Measurements from ENCODE around the gene FAM98B.
A peak's percentile ranks its signal among the peaks of the same experiment; 100 is the strongest.

FAM98B gene

GRCh38 chr15:38507570-38507969, 53.6 kb downstream of the FAM98B start:
- no peak for DNase-seq (ENCODE audit: low read depth)

GRCh38 chr15:38508647-38509046, 54.7 kb downstream of the FAM98B start:
- DNase-seq (ENCODE audit: low read depth): no peak

- no peak for DNase-seq (ENCODE audit: low read depth)
These were observed 55.2 kb downstream of the FAM98B start for GRCh38 chr15:38509152-38509551.

GRCh38 chr15:38512901-38513300, 59.0 kb downstream of the FAM98B start:
- DNase-seq (ENCODE audit: low read depth): no peak

- no peak for DNase-seq (ENCODE audit: low read depth)
These were observed 60.7 kb downstream of the FAM98B start for GRCh38 chr15:38514601-38515000.

- DNase-seq (ENCODE audit: low read depth): no peak
These were observed 62.7 kb downstream of the FAM98B start for GRCh38 chr15:38516626-38517025.

- DNase-seq (ENCODE audit: low read depth): peak; percentile 10
These were observed 63.5 kb downstream of the FAM98B start for GRCh38 chr15:38517312-38517975.

GRCh38 chr15:38518084-38518483, 64.2 kb downstream of the FAM98B start:
- DNase-seq (ENCODE audit: low read depth): no peak

- DNase-seq (ENCODE audit: low read depth): no peak
These were observed 66.1 kb downstream of the FAM98B start for GRCh38 chr15:38520035-38520434.

GRCh38 chr15:38521316-38521715, 67.4 kb downstream of the FAM98B start:
- no peak for DNase-seq (ENCODE audit: low read depth)

- DNase-seq (ENCODE audit: low read depth): no peak
These were observed 69.0 kb downstream of the FAM98B start for GRCh38 chr15:38522922-38523321.

GRCh38 chr15:38524156-38524555, 70.2 kb downstream of the FAM98B start:
- peak; percentile 37 for DNase-seq (ENCODE audit: low read depth)

- no peak for DNase-seq (ENCODE audit: low read depth)
These were observed 71.6 kb downstream of the FAM98B start for GRCh38 chr15:38525489-38525888.

GRCh38 chr15:38526158-38526557, 72.2 kb downstream of the FAM98B start:
- no peak for DNase-seq (ENCODE audit: low read depth)

- peak; percentile 65 for DNase-seq (ENCODE audit: low read depth)
These were observed 74.4 kb downstream of the FAM98B start for GRCh38 chr15:38528294-38528693.

GRCh38 chr15:38530113-38530512, 76.2 kb downstream of the FAM98B start:
- peak; percentile 25 for DNase-seq (ENCODE audit: low read depth)

GRCh38 chr15:38531509-38531908, 77.6 kb downstream of the FAM98B start:
- DNase-seq (ENCODE audit: low read depth): peak; percentile 54

GRCh38 chr15:38532728-38533127, 78.8 kb downstream of the FAM98B start:
- DNase-seq (ENCODE audit: low read depth): no peak

GRCh38 chr15:38533416-38533915, 79.5 kb downstream of the FAM98B start:
- no peak for DNase-seq (ENCODE audit: low read depth)

GRCh38 chr15:38533926-38534325, 80.0 kb downstream of the FAM98B start:
- DNase-seq (ENCODE audit: low read depth): no peak

GRCh38 chr15:38534691-38535090, 80.8 kb downstream of the FAM98B start:
- no peak for DNase-seq (ENCODE audit: low read depth)

- DNase-seq (ENCODE audit: low read depth): peak; percentile 34
These were observed 81.7 kb downstream of the FAM98B start for GRCh38 chr15:38535491-38536200.

GRCh38 chr15:38536201-38536676, 82.3 kb downstream of the FAM98B start:
- peak; percentile 68 for DNase-seq (ENCODE audit: low read depth)
